GM18870 (cell line): ENCODE results near the gene EYA2.

Source experiments
- ATAC-seq: cut with Tn5 transposase; IDR thresholded peaks from one replicate; pipeline ENCODE4 v1.9.1; 2021; ENCODE audit warnings: moderate library complexity; ENCODE audit not compliant: unreplicated experiment

The EYA2 gene

GRCh38 chr20:47097691-47098622, 203.3 kb downstream of the EYA2 start:
- ATAC-seq = no peak

DNA sequence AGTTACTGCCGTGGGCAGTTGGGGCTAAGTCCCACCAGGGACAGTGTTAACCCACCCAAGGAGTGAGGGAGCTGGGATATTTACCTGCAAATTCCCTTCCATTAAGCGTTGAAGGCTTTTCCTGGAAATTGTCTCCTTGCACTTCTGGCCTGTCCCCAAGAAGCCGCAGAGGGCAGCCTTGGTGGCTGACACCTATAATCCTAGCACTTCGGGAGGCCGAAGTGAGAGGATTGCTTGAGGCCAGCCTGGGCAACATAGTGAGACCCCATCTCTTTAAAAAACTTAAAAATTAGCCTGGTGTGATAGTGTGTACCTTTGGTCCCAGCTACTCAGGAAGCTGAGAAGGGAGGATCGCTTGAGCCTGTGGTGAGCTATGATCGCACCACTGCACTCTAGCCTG, 204.4 kb downstream of the EYA2 start:
- ATAC-seq = no peak

DNA sequence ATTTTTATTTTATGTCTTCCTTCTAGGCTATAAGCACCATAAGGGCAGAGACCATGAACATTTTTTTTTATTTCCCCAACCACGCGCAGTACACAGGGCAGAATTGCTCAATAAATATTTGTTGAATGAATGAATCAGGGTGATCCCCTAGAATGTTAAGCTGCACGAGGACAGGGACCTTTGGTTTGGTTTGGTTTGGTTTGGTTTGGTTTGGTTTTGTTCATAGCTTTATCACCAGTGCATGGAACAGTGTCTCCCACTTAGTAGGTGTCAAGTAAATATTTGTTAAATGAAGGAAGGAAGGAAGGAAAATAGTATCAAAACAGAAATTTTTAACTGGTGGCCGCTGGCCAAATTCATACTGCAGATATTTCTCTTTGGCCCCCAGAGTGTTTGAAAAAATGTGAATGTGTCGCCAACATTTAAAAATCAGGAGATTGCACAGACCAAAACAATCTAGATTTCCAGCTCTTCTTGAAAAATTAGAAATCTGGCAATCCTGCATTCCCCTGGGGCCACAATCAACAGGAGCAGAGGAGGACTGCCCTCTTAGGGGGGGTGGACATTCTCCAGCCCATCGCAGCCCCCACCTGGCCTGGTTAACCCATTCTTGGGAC, 205.3 kb downstream of the EYA2 start:
- ATAC-seq = no peak

GRCh38 chr20:47102629-47103028, 208.0 kb downstream of the EYA2 start:
- ATAC-seq = no peak

DNA sequence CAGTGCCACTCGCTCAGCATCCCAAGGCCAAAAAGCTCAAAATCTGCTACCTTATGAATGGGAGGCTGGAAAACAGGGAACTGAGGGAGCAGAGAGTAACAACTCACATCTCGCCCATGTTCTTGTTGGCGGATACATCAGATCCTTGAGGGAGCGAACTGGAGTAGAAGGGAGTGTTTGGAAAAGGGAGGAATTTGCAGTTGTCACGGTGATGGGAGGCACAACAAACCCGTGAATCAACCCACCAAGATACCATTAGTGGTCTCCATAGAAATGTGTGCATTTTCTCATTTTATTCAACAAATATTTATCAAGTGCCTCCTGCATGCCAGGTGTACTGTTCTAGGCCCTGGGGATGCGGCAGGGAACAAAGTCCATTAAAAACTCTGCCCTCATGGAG, 212.1 kb downstream of the EYA2 start:
- no peak for ATAC-seq

GRCh38 chr20:47108994-47109393, 214.4 kb downstream of the EYA2 start:
- no peak for ATAC-seq

DNA sequence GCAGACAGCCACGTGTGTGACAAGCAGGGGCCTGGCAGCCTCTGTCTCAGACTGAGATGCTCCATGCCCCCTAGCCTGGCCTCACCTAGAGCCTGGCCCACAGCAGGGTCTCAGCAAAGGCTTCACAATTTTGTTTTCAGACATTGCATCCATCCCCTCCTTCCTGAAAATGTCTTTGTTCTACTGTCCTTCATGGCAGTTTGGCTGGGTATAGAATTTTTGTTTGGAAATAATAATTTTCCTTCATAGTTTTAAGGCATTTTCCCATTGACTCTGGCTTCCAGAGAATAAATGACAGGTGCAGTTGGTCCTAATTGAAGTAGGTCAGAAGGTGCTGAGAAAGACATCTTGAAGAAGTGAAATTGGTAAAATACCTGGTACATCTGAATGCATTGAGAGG, 216.2 kb downstream of the EYA2 start:
- ATAC-seq = no peak

GRCh38 chr20:47111576-47111975, 216.9 kb downstream of the EYA2 start:
- no peak for ATAC-seq

DNA sequence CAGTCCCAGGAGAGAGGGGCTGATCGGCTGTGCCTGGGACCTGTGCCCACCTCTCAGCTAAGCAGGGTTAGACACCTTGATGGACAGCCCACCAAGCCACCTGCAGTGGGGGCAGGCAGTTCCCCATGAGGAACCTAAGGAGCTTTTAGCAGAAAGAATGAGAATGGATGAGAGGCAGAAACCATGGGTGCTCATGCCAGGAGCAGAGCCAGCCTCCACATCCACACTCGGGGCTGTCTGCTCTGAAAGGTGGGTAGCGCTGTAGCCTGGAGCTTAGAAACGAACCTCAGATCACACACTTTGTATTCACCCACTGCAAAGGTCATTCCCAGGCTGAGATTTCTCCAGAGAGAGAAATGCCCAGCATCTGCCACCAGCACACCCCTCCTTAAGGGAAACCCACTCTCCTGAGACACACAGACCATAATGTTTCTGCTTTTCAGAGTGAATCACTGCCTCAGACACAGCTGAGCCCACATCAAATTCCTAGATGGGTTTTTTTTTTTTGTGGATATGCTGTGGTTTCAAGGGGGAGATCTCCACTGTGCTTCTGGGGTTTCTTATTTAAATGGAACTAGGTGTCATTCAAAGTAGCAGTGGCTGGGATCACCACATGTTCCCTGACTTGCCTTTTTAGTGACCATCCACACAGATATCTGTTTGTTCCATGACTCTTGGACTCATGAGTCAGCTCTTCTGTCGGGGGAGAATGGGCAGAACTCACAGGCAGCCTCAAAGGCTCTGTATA, 218.9 kb downstream of the EYA2 start:
- ATAC-seq = no peak

DNA sequence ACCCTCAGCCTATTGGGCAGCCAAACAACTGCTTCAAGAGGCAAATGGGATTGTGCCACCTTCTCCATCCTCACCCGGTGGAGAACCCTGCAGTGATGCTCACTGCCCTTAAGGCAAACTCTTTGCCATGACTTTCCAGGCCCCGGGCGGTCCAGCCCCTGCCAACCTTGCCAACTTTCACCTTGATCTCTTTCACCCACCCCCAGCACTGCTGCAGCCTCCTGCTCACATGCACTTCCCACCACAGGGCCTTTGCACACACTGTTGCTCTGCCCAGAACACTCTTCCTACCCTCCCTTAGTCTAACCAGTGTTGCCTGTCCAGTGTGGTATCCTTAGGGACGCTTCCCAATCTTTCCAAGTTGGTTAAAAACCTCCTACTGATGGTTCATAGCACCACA, 221.1 kb downstream of the EYA2 start:
- no peak for ATAC-seq

- no peak for ATAC-seq
Observed at GRCh38 chr20:47117371-47117770, 222.7 kb downstream of the EYA2 start.

- ATAC-seq = no peak
Observed at GRCh38 chr20:47117773-47118172, 223.1 kb downstream of the EYA2 start.

GRCh38 chr20:47118206-47118605, 223.6 kb downstream of the EYA2 start:
- no peak for ATAC-seq

- ATAC-seq = no peak
Observed at GRCh38 chr20:47118641-47119040, 224.0 kb downstream of the EYA2 start.

DNA sequence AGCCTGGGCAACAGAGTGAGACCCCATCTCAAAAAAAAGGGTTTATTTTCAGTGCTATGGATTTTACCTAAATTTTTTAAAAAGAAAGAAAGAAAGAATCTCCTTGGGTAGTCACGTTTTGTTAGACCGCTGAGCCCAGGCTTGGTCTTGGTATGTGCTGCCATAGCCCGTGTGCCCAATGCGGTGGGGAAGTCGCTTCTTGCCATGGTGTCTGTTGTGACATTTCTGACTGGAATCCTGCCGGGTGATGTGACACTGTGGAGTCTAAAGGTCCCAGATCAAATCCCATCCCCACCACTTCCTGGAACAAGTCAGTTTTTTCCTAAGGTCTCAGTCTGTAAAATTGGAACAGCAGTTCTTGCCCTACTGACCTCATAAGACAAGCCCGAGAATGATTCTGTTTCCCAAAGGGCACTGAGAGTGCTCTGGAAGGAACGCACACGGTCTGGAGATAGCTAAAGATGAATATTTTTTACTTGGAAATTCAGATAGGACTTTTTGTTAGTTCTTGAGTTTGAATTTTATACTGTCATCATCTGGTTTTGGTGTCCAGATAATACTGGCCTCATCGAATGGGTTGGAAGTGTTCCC, 225.8 kb downstream of the EYA2 start:
- ATAC-seq = no peak

DNA sequence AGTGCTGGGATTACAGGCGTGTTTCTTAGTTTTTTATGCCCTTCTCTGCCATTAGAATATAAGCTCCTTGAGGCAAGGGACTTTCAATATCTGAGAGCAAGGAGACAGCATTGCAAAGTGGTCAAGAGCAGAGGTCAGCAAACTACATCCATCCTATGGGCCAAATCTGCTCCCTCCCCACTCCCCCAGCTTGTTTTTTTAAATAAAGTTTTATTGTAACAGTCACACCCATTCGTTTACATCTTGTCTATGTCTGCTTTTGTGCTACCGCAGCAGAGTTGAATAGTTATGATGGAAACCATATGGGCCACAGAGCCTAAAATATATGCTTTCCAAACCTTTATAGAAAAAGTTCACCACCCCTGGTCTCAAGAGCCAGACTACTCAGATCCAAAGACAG, 227.9 kb downstream of the EYA2 start:
- no peak for ATAC-seq

DNA sequence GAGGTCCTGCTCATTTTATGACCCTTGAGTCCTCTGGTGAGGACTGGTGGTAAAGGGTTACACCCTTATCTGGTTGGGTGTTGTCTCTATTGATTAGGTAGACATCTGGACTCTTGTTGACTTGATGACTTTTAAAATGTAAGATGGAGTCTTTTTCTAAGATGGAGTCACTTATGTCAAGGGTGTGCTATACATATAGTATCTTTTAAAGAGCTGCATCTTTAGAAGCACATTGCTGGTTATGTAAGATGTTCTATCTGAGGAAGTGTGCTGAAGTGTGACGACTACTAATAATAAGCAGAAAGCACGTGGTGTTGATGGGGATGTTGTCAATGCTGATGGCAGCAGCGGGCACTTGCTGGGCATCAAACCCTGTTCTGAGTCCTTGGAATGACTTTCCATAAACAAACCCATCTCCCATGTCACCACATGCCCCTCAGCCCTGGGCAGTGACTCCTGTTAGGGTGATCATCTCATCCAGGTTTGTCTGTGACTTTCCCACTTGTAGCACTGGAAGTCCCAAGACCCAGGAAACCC, 229.6 kb downstream of the EYA2 start:
- ATAC-seq = no peak

DNA sequence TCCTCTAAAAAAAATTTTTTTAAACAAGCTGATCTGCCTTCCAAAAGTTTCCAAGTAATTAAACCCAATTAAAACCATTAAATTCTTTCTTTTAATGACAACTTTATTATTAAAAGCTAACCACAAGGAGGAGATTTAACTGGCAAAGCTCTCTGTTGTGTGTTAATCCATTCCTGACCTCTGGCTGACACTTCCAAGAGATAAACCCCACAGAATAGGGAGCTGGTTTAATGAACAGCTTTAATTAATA, 230.8 kb downstream of the EYA2 start:
- no peak for ATAC-seq

- no peak for ATAC-seq
Observed at GRCh38 chr20:47125758-47126591, 231.3 kb downstream of the EYA2 start.

GRCh38 chr20:47126709-47127108, 232.1 kb downstream of the EYA2 start:
- ATAC-seq = no peak

GRCh38 chr20:47127546-47127945, 232.9 kb downstream of the EYA2 start:
- no peak for ATAC-seq
